ENCODE measurements around the gene FHIT. TPM values are rescaled to one million over a fixed set of nuclear protein-coding genes. Genes with fewer than 3 reads are reported as not detected.
"Not testable (repeated sequence)": the region's sequence is repeated elsewhere in the genome, so short reads cannot be mapped to it uniquely, and the experiment has no call there.

The FHIT gene
- total RNA-seq, 1 donor from 2014 or later: 7.9 TPM

GRCh38 chr3:60577601-60578000 lies 673.7 kb downstream of the FHIT start:
- no peak for DNase-seq (ENCODE audit: low spot score)

DNA sequence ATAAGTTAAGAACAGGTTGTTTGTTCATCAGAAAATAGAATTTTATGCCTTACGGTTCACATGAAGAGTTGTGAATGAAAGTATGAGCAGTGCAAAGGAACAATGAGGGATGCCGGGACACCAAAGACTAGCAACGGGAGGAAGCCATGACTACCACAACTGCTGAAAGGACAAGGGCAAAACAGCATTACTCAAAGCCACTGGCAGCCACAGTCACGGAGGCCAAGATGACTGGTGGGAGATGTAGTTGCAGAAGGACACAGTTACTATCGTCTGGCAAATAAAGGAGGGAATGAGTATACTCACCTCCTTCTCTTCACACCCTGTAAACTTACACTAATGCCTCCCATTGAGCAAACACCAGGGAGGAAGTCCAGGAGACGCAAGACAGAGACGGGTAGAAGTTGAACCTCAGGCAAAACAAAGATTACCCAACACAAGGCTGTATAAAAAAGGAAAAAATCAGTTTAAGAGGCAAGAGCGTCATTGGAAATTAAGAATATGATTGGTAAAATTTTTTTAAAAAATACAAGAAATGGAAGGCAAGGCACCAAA lies 675.5 kb downstream of the FHIT start:
- DNase-seq (ENCODE audit: low spot score): no peak

- peak; percentile 40 for DNase-seq (ENCODE audit: low spot score)
Observed at GRCh38 chr3:60574046-60574769, 677.0 kb downstream of the FHIT start.

GRCh38 chr3:60573494-60573893 lies 677.8 kb downstream of the FHIT start:
- no peak for DNase-seq (ENCODE audit: low spot score)

DNA sequence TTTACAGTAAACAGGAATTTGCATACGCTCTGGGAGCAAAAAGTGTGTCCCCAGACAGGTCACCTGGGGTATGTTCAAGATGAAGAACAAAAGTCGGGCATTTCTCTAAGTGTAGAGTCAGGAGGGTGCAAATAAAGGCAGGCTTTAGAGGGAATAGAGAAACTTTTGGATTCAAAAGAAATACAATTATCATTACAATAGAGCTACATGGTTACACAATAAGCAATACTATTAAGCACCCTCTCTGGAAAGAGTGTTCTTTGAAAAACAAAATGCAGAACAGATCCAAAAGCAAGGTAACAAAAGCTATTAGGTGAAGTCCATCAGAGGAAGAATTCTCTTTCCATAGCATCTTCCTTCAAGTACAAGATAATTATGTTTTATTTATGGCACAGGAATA lies 679.7 kb downstream of the FHIT start:
- DNase-seq (ENCODE audit: low spot score): no peak

DNA sequence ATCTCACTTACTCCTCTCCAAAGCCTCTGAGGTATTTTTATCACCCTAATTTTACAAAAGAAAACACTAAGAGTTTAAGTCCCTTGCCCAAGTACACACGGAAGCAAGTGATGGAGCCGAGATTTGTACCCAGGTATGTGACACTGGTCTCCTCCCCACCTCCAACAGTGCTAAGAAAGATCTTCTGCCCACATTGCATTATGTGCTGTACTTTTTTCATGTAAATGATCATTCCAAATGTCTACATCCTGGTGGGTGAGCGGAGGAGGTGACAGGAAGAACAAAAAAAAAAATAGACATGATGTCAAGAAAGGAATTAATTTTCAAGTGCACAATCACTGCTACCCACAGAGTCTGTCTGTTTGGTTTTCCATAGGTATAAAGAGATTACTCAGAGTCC lies 694.1 kb downstream of the FHIT start:
- DNase-seq (ENCODE audit: low spot score): no peak

- DNase-seq (ENCODE audit: low spot score): no peak
Observed at GRCh38 chr3:60555686-60556354, 695.4 kb downstream of the FHIT start.

- no peak for DNase-seq (ENCODE audit: low spot score)
Observed at GRCh38 chr3:60553144-60553543, 698.1 kb downstream of the FHIT start.

- DNase-seq (ENCODE audit: low spot score): no peak
Observed at GRCh38 chr3:60552581-60552980, 698.7 kb downstream of the FHIT start.

DNA sequence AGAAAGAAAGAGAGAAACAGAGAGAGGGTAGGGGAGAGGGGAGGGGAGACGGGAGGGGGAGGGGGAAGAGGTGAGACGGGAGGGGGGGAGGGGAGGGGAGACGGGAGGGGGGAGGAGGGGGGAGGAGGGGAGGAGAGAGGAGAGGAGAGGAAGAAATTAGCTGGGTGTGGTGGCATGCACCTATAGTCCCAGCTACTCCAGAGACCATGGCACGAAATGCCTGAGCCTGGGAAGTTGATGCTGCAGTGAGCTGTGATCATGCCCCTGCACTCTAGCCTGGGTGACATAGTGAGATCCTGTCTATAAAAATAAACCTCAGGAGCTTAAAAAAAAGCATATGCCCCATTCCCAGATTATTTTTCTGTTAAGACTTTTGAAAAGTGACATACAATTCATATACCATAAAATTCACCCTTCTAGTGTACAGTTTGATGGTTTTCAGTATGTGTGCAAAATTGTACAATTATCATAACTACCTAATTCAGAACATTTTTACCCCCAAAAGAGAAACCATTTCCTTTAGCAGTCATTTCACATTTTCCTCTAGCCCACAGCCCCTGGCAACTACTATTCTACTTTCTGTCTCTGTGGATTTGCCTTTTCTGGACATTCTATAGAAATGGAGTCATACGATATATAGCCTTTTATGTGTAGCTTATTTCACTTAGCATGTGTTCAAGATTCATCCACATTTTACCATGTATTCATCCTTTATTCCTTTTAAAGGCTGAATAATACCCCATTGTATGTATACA lies 699.6 kb downstream of the FHIT start:
- DNase-seq (ENCODE audit: low spot score): no peak

- DNase-seq (ENCODE audit: low spot score): no peak
Observed at GRCh38 chr3:60549863-60550262, 701.4 kb downstream of the FHIT start.

DNA sequence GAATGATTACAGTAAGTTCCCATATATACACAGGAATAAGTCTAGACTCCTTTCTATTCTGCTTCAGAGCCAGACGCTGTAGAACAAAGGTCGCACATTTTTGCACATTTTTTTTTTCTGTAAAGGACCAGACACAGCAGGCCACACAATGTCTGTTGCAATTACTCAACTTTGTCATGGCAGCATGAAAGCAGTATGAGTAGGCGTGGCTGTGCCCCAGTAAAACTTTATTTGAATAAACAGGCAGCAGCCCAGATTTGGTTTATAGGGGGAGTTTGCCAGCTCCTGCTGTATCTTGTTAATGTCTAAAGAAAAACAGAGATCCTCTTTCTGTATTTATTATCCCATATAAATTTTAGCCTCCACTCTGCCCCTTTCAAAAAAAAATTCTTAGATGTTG lies 708.3 kb downstream of the FHIT start:
- DNase-seq (ENCODE audit: low spot score): peak; percentile 89

GRCh38 chr3:60539394-60539793 lies 711.9 kb downstream of the FHIT start:
- DNase-seq (ENCODE audit: low spot score): not testable (repeated sequence)

- no peak for DNase-seq (ENCODE audit: low spot score)
Observed at GRCh38 chr3:60536420-60536819, 714.8 kb downstream of the FHIT start.

DNA sequence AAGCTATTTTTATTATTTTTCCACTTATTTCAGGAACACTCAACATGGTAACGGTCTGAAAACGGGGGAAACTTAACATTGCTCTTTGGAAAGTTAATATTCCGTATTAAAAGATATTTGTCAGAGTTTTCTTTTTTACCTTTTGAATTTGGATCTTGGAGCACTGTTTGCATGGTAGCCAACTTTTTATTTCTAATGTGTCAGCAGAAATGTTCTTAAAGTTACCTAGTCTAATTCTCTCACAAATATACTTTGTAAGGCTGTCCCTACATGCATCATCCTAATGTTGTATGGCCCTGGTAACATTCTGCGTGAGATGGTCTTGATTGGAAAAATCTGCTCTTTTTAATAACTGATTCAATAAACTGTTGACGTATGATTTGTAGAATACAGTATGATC lies 719.5 kb downstream of the FHIT start:
- no peak for DNase-seq (ENCODE audit: low spot score)

DNA sequence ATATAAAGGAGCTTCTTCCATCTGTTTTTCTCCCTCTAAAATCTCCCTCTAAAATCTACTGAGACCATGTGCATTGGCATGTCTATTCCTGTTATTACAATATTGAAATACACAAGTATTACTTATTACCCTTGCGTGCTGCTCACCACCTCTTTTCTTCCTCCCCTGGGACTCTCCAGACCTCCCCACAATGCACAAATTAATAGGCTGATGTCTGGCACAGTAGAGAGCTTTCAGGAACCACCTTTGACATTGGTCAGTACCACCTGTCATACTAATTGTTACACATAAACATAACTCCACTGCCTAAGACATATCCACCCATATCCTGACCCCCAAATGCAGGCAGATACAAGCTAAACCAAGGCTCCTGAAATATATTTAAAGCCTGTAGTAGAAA lies 722.6 kb downstream of the FHIT start:
- DNase-seq (ENCODE audit: low spot score): no peak

GRCh38 chr3:60523536-60523935 lies 727.7 kb downstream of the FHIT start:
- no peak for DNase-seq (ENCODE audit: low spot score)

DNA sequence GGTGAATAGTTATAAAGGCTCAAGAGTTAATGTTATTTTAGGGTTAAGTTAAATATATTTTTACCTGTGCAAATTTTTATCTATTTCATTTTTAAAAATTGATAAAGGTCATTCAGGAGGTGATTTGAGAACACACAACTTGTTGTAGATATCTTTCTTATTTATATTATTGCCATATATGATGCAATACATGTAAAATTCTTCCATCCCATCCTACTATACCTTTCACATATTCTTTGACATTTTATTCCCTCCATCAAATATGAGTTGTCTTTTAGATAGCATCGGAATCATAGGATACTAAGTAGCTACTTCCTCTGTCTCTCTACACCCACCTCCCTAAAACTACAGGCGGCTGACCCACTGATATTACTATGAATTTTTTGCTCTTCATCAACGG lies 734.1 kb downstream of the FHIT start:
- no peak for DNase-seq (ENCODE audit: low spot score)

GRCh38 chr3:60514866-60515265 lies 736.4 kb downstream of the FHIT start:
- no peak for DNase-seq (ENCODE audit: low spot score)

DNA sequence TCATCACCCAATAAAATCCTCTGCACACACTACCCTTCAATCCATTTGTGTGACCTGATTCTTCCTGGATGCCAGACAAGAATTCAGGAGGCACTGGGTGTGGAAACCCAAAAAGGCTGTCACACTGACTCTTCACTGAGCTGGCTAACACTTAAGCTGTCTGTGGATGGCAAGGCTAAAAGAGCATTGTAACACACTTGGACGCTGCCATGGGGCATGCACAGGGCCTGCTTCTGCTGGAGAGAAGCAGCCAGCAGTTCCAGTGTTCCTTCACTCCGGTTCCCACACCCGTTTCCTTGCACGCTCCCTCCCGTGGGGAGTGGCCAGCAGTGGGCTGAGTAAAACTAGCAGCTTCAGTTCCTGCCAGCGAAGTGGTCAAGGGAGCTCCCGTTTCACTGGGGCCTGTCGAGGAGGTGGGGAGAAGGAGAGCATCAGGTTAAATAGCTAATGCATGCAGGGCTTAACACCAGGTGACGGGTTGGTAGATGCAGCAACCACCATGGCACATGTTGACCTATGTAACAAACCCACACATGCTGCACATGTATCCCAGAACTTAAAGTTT lies 737.1 kb downstream of the FHIT start:
- DNase-seq (ENCODE audit: low spot score): no peak

DNA sequence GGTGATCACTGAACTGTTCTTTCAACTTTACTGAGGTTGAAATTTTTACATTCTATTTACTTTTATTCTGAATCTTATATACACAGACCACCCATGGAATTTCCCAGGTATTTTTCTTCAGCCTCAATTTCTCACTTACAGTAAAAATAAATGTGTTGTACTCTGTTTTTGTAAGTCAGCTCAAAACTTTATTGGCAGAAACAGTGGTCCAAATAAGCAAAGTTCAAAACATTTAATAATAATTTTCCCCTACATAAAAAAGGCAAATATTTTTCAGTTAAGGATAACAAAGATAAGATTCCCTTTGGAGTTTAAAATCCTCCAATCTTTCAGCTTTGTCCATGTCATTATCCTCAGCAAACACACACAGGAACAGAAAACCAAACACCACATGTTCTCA lies 738.0 kb downstream of the FHIT start:
- no peak for DNase-seq (ENCODE audit: low spot score)

GRCh38 chr3:60512506-60512905 lies 738.7 kb downstream of the FHIT start:
- DNase-seq (ENCODE audit: low spot score): no peak

Measured in umbilical cord (tissue), 2 donors.